Nephron progenitor cell (in vitro differentiated cells): ENCODE data around the gene CD226.
A peak's percentile ranks its signal among the peaks of the same experiment; 100 is the strongest.

Experiments used
- DNase-seq: peaks from one replicate; pipeline ENCODE4 v3.0.0; 2021
- H3K27ac Mint-ChIP-seq: 2 replicates; pipeline ENCODE4 v1.8.0; 2021; ENCODE audit warnings: mild to moderate bottlenecking, moderate library complexity, mixed read lengths
- H3K27me3 Mint-ChIP-seq: 2 replicates; pipeline ENCODE4 v1.8.0; 2021; ENCODE audit warnings: mild to moderate bottlenecking, low read depth, mixed read lengths; ENCODE audit not compliant: poor library complexity
- H3K36me3 Mint-ChIP-seq: 2 replicates; pipeline ENCODE4 v1.8.0; 2021; ENCODE audit warnings: low read depth, mixed read lengths
- H3K4me1 Mint-ChIP-seq: 2 replicates; pipeline ENCODE4 v1.8.0; 2021; ENCODE audit warnings: mixed read lengths
- H3K4me3 Mint-ChIP-seq: 2 replicates; pipeline ENCODE4 v1.8.0; 2021; ENCODE audit warnings: mild to moderate bottlenecking, moderate library complexity, mixed read lengths
- H3K9me3 Mint-ChIP-seq: 2 replicates; pipeline ENCODE4 v1.8.0; 2021; ENCODE audit warnings: mild to moderate bottlenecking, moderate library complexity, mixed read lengths
- TF ChIP-seq, protein P1 (sequence below): fragments of 200-600 bp; sonication (generic); IDR thresholded peaks from 2 replicates; pipeline ENCODE4 v1.5.0; 2021; ENCODE audit warnings: antibody characterized with exemption

CD226 gene

DNA sequence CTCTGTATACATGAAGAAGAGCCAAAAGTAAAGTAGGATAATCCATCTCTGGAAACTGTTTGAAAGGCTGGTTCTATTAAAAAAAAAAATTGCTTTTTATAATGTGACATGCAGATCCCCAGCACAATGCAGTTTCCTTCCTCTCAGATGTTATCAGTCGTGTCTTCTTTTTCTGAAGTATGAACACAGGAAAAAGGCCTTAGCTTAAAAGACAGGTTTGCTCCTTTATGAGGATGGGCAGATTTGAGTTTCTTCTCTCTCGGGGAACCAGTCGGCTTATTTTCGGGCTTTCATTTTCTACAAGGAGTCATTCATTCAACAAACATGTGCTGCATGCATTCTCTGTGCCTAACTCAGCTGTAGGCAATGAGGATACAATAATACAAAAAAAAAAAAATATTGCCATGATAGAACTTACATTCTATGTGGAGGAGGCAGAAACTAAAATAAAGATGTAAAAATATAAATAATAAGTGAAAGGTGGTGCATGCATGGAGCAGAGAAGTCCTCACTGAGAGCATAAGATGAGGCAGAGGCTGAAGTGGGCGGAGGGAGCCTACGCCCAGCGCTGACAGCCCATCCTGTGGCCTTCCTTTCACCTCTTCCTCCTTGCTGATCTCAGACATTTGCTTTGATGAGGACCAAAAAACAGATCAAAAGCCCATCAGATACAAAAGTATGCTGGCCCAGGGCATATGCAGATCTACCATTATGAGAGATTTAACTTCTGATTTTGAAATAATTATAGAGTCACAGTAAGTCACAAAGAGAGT is at the start of gene CD226:
CD226 (minus strand) TSS at position 513 of the 773 bp plus-strand sequence; CDS start at position 46, 467 bp downstream.
- H3K4me3 Mint-ChIP-seq: no peak within 1 kb of the TSS
- H3K36me3 Mint-ChIP-seq: peaks cover 4% of the 10 kb centered on the region
- H3K4me1 Mint-ChIP-seq: peaks cover 8% of the 10 kb centered on the region
- TF ChIP-seq, protein P1, sequence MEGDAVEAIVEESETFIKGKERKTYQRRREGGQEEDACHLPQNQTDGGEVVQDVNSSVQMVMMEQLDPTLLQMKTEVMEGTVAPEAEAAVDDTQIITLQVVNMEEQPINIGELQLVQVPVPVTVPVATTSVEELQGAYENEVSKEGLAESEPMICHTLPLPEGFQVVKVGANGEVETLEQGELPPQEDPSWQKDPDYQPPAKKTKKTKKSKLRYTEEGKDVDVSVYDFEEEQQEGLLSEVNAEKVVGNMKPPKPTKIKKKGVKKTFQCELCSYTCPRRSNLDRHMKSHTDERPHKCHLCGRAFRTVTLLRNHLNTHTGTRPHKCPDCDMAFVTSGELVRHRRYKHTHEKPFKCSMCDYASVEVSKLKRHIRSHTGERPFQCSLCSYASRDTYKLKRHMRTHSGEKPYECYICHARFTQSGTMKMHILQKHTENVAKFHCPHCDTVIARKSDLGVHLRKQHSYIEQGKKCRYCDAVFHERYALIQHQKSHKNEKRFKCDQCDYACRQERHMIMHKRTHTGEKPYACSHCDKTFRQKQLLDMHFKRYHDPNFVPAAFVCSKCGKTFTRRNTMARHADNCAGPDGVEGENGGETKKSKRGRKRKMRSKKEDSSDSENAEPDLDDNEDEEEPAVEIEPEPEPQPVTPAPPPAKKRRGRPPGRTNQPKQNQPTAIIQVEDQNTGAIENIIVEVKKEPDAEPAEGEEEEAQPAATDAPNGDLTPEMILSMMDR: no peak
- peaks cover 2% of the 10 kb centered on the region for H3K27me3 Mint-ChIP-seq
- H3K9me3 Mint-ChIP-seq: peaks cover 5% of the 10 kb centered on the region
- peak within 1 kb of the TSS; percentile 27 for H3K27ac Mint-ChIP-seq
- no peak for DNase-seq

DNA sequence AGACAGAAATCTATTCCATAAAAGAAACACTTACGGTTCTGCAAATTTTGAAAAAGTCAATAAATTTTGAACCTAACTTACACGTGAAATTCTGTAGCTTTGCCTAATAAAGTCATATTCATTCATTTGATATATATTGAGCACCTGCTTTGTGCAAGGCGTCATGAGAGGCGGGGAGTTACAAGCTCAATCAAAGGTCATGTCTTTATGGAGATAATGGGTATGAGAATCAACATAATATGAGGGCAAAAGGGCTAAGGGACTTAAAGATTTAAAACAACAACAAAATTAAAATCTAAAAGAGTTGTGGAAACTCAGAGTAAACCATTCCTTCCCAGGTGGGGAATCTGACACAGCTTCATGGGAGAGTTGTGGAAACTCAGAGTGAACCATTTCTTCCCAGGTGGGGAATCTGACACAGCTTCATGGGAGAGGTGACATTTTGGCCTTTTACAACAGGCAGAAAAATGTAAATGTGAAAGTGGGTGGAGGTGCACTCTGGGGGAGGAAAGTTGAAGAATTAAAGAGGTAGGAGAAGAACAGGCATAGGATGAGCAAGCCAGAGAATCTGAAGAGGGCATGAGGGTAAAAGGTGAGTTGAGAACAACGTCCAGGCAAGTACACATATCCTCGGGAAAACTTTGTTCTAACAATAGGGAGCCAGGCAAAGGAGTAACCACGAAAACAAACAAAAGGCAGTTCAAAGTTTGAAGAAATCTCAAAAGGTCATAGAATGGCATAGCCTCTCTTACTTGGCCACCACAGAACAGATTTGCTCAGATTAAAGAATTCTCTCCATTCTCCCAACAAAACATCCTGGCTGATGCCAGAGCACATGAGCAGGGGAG is 49.5 kb upstream of the CD226 start:
- Mint-ChIP-seq H3K4me3 (no peak overlapping the region), H3K36me3 (peaks cover 11% of the 10 kb centered on the region), H3K4me1 (peaks cover 6% of the 10 kb centered on the region), H3K9me3 (no peaks in the 10 kb centered on the region), H3K27ac (peak overlapping the region; percentile 57), H3K27me3 (no peaks in the 10 kb centered on the region)
- TF ChIP-seq, protein P1: no peak
- no peak for DNase-seq

DNA sequence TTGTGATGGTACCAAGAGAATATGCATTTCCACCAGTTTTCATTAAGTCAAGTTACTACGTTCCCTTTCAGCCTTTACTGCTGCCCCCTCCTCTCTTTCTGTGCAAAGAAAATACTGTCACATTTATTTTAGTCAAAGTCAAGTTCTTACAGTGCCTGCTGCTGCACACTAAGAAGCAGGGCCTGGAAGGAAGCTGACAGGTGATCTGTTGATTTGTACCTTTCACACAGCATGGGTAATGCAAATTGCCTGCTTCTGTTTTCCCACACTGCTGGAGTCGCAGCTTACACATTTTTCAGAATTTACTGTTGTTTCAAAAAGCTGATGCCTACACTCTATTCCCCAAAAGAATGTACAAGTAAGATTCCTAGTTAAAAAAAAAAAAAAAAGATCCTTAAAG is 48.7 kb upstream of the CD226 start:
- H3K4me3 Mint-ChIP-seq: no peak overlapping the region
- H3K4me1 Mint-ChIP-seq: peaks cover 6% of the 10 kb centered on the region
- peaks cover under 1% of the 10 kb centered on the region for H3K9me3 Mint-ChIP-seq
- no peaks in the 10 kb centered on the region for H3K27me3 Mint-ChIP-seq
- no peak for DNase-seq
- peaks cover 11% of the 10 kb centered on the region for H3K36me3 Mint-ChIP-seq
- TF ChIP-seq, protein P1: no peak
- no peak overlapping the region for H3K27ac Mint-ChIP-seq

DNA sequence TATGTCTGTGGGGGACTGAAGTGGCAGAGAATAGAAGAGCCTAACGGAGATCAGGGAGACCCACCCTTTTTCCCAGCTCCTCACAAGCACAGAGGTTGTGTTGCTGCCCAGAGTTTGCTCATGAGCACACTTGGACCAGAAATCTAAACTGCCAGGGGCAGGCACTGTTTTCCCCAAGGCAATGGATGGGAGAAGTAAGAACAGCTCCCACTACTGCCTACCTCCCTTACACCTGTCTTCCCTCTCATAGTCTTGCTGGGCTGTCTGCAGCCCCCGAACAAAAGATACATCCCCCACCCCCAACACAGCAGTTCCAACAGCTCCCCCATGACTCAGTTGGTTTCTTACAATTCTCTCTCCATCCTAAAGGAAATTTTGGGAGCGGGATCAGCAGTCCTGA is 48.1 kb upstream of the CD226 start:
- H3K27me3 Mint-ChIP-seq: no peaks in the 10 kb centered on the region
- peak overlapping the region; percentile 9 for H3K27ac Mint-ChIP-seq
- peaks cover 4% of the 10 kb centered on the region for H3K9me3 Mint-ChIP-seq
- DNase-seq: no peak
- TF ChIP-seq, protein P1: no peak
- peaks cover 6% of the 10 kb centered on the region for H3K4me1 Mint-ChIP-seq
- H3K36me3 Mint-ChIP-seq: peaks cover 11% of the 10 kb centered on the region
- H3K4me3 Mint-ChIP-seq: no peak overlapping the region

DNA sequence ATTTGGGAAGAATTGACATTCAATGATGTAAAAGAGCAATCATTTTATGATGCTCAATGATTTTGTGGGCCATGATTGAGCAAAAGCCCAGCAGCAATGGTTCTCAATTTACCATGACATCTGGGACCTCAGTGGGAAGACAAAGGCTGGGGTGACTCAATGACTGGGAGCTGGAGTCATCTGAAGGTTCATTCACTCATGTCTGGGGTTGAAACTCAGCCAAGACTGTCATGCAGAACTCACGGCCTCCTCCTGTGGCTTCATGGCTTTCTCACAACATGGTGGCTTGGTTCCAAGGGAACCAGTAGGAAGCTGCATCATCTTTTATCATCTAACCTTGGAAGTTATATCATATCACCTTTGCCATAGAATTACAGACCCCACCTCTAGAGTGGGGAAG is 45.1 kb upstream of the CD226 start:
- Mint-ChIP-seq H3K27ac (no peak overlapping the region), H3K36me3 (peaks cover 36% of the 10 kb centered on the region), H3K9me3 (peaks cover 20% of the 10 kb centered on the region), H3K4me1 (peaks cover 6% of the 10 kb centered on the region), H3K27me3 (no peaks in the 10 kb centered on the region), H3K4me3 (no peak overlapping the region)
- DNase-seq: no peak
- TF ChIP-seq, protein P1: no peak
